Measurements from ENCODE around the gene COL5A1.

The COL5A1 gene

DNA sequence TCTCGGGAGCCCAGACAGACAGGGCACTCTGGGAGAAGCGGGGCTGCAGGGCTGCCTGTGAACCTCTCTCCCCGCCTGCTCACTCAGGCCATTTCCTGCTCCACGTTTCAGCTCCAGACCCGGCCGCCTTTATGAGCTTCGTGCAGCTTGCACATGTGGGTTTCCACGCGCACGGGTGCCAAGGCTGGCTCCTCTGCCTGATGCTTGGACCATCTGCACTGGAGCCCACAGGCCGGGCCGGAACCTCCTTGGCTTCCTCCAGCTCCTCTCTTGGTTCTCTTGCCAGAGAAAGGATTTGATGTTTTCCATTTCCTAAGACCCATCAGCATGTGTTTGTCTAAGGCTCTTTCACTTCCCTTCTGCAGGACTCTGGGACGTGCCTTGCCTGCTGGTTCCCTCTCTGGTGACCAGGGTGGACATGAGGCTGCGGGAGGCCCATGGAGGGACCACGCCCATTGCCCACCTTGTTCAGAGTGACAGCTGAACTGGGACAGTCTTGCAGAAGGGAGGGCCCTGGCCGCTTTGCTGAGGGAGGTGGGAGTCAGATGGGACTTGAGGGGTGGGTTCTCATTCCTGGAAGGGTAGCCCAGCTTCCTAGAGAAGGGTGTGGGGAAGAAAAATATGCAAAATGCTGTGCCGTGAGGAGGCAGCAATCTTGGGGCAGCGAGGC lies 23.3 kb upstream of the COL5A1 start:
- Histone ChIP-seq H3K4me1 (ENCODE audit: insufficient read depth, low read length) (no peaks in the 10 kb centered on the region; the same call in 1 of the 2 replicates), H3K36me3 (ENCODE audit: insufficient read depth, low read length) (no peaks in the 10 kb centered on the region), H3K9me3 (ENCODE audit: control insufficient read depth, insufficient read depth, low read length) (no peaks in the 10 kb centered on the region), H3K9ac (ENCODE audit: low read depth, low read length) (no peak overlapping the region)

GRCh38 chr9:134618833-134619447 lies 22.7 kb upstream of the COL5A1 start:
- Histone ChIP-seq H3K4me1 (ENCODE audit: insufficient read depth, low read length) (no peaks in the 10 kb centered on the region; the same call in 1 of the 2 replicates), H3K9ac (ENCODE audit: low read depth, low read length) (no peak overlapping the region), H3K9me3 (ENCODE audit: control insufficient read depth, insufficient read depth, low read length) (no peaks in the 10 kb centered on the region), H3K36me3 (ENCODE audit: insufficient read depth, low read length) (no peaks in the 10 kb centered on the region)

GRCh38 chr9:134619448-134619982 lies 22.1 kb upstream of the COL5A1 start:
- Histone ChIP-seq H3K9ac (ENCODE audit: low read depth, low read length) (no peak overlapping the region), H3K36me3 (ENCODE audit: insufficient read depth, low read length) (no peaks in the 10 kb centered on the region), H3K9me3 (ENCODE audit: control insufficient read depth, insufficient read depth, low read length) (no peaks in the 10 kb centered on the region), H3K4me1 (ENCODE audit: insufficient read depth, low read length) (peaks cover under 1% of the 10 kb centered on the region; the same call in 1 of the 2 replicates)

- Histone ChIP-seq H3K4me1 (ENCODE audit: insufficient read depth, low read length) (peaks cover 6% of the 10 kb centered on the region; the same call in 1 of the 2 replicates), H3K9ac (ENCODE audit: low read depth, low read length) (no peak overlapping the region), H3K36me3 (ENCODE audit: insufficient read depth, low read length) (no peaks in the 10 kb centered on the region), H3K9me3 (ENCODE audit: control insufficient read depth, insufficient read depth, low read length) (no peaks in the 10 kb centered on the region)
Observed at GRCh38 chr9:134619983-134620661, 21.5 kb upstream of the COL5A1 start.

DNA sequence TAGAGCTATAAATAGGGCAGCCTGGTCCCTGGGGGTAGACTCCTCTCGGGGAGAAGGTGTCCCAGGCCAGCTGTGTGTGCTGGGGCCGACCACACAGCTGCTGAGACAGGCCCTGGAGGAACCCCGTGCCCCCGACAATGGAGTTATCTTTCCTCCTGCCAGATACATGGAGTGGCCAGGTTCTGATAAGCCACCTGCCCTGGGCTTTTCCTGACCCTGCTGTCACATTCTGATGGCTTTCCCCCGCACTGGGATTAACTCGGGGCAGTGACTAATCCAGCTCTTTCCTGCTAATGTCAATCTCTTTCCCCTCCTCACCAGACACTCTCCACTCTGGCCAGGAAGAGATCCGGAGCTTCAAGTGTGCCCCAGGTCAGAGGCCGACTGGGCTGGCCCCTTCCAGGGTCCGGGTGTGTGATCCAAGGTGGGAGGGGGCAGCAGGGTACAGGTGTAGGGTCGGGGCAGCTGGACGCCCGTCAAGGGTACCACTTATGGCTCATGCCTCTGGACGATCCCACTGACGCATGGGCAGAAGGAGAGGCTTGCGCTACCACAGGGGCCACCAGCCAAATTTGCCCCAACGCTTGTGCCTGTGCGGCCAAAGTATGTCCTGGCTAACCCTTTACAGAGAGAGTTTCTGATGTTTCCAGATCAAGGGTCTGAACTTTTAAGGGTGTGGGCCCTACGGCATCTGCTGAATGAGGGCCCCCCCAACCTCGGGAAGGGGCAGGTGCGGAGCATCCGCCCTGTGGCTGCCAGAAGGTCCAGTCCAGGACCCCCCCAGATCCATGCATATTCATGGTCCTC lies 20.6 kb upstream of the COL5A1 start:
- Histone ChIP-seq H3K9ac (ENCODE audit: low read depth, low read length) (no peak overlapping the region), H3K4me1 (ENCODE audit: insufficient read depth, low read length) (peaks cover 14% of the 10 kb centered on the region), H3K9me3 (ENCODE audit: control insufficient read depth, insufficient read depth, low read length) (no peaks in the 10 kb centered on the region), H3K36me3 (ENCODE audit: insufficient read depth, low read length) (no peaks in the 10 kb centered on the region)

- peaks cover 21% of the 10 kb centered on the region for H3K4me1 ChIP-seq (ENCODE audit: insufficient read depth, low read length)
- H3K9me3 ChIP-seq (ENCODE audit: control insufficient read depth, insufficient read depth, low read length), result no peaks in the 10 kb centered on the region
Observed at GRCh38 chr9:134621558-134622110, 20.0 kb upstream of the COL5A1 start.

GRCh38 chr9:134622896-134623257 lies 18.7 kb upstream of the COL5A1 start:
- Histone ChIP-seq H3K36me3 (ENCODE audit: insufficient read depth, low read length) (no peaks in the 10 kb centered on the region), H3K9me3 (ENCODE audit: control insufficient read depth, insufficient read depth, low read length) (no peaks in the 10 kb centered on the region), H3K9ac (ENCODE audit: low read depth, low read length) (no peak overlapping the region), H3K4me1 (ENCODE audit: insufficient read depth, low read length) (peaks cover 28% of the 10 kb centered on the region)

More at GRCh38 chr9:134621558-134622110, 20.0 kb upstream of the COL5A1 start:
- Histone ChIP-seq H3K9ac (ENCODE audit: low read depth, low read length) (no peak overlapping the region), H3K36me3 (ENCODE audit: insufficient read depth, low read length) (no peaks in the 10 kb centered on the region)

DNA sequence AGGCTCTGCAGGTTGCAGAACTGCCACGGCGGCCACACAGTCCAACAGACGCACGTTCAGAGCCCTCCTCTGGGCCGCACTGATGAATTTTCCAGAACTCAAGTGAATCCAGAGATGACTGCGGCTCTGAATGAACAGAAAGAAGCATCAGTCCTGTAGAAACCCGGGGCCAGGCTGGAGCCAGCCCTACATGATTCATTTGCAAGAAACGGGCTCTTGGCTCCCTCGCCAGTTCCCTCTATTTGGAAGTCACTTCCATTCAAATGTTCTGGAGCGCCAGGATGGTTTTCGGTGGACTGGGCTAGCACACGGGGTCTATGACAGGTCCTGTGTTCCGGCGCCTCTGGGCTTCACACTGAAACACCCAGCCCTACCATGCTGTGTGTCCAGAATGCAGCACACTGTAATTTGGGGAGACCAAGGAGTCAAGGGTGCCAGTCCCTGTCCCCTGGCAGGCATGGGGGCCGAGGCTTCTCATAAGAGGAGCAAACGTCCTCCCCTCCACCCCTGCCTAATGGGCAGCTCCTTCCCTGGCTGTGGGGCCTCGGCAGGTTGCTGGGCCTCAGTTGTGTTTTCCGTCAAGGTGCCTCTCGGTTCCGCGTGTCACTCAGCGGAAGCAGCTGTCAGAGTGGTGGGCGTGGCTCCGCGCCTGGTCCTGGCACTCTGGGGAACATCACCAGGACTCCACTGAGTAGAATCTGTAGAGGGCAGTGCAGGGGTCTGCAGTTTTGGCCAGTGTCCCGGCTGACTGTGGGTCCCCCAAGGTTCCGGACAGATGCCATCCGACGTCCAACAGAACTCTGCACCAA lies 18.1 kb upstream of the COL5A1 start:
- Histone ChIP-seq H3K36me3 (ENCODE audit: insufficient read depth, low read length) (no peaks in the 10 kb centered on the region), H3K9me3 (ENCODE audit: control insufficient read depth, insufficient read depth, low read length) (no peaks in the 10 kb centered on the region), H3K4me1 (ENCODE audit: insufficient read depth, low read length) (peaks cover 28% of the 10 kb centered on the region), H3K9ac (ENCODE audit: low read depth, low read length) (no peak overlapping the region)

GRCh38 chr9:134624137-134624591 lies 17.4 kb upstream of the COL5A1 start:
- H3K36me3 ChIP-seq (ENCODE audit: insufficient read depth, low read length), result no peaks in the 10 kb centered on the region
- no peaks in the 10 kb centered on the region for H3K9me3 ChIP-seq (ENCODE audit: control insufficient read depth, insufficient read depth, low read length)
- H3K4me1 ChIP-seq (ENCODE audit: insufficient read depth, low read length), result peaks cover 28% of the 10 kb centered on the region
- H3K9ac ChIP-seq (ENCODE audit: low read depth, low read length), result no peak overlapping the region

GRCh38 chr9:134624621-134625181 lies 16.9 kb upstream of the COL5A1 start:
- Histone ChIP-seq H3K9ac (ENCODE audit: low read depth, low read length) (no peak overlapping the region), H3K9me3 (ENCODE audit: control insufficient read depth, insufficient read depth, low read length) (no peaks in the 10 kb centered on the region), H3K36me3 (ENCODE audit: insufficient read depth, low read length) (no peaks in the 10 kb centered on the region), H3K4me1 (ENCODE audit: insufficient read depth, low read length) (peaks cover 28% of the 10 kb centered on the region)

- no peak overlapping the region for H3K9ac ChIP-seq (ENCODE audit: low read depth, low read length)
- no peaks in the 10 kb centered on the region for H3K9me3 ChIP-seq (ENCODE audit: control insufficient read depth, insufficient read depth, low read length)
- H3K36me3 ChIP-seq (ENCODE audit: insufficient read depth, low read length), result no peaks in the 10 kb centered on the region
- H3K4me1 ChIP-seq (ENCODE audit: insufficient read depth, low read length), result peaks cover 28% of the 10 kb centered on the region
Observed at GRCh38 chr9:134625361-134626068, 16.1 kb upstream of the COL5A1 start.

GRCh38 chr9:134626069-134626423 lies 15.6 kb upstream of the COL5A1 start:
- no peaks in the 10 kb centered on the region for H3K36me3 ChIP-seq (ENCODE audit: insufficient read depth, low read length)
- H3K9ac ChIP-seq (ENCODE audit: low read depth, low read length), result no peak overlapping the region
- peaks cover 28% of the 10 kb centered on the region for H3K4me1 ChIP-seq (ENCODE audit: insufficient read depth, low read length)
- no peaks in the 10 kb centered on the region for H3K9me3 ChIP-seq (ENCODE audit: control insufficient read depth, insufficient read depth, low read length)
